ENCODE data around the gene SLC22A3. TPM values are rescaled to one million over a fixed set of nuclear protein-coding genes. Genes with fewer than 3 reads are reported as not detected.

The SLC22A3 gene
- total and polyA plus RNA-seq, 2 of the 13 experiments (the other 11 are each of a cell fraction or from before 2014, with no cell fraction given), result 12.0 to 31.5 TPM

DNA sequence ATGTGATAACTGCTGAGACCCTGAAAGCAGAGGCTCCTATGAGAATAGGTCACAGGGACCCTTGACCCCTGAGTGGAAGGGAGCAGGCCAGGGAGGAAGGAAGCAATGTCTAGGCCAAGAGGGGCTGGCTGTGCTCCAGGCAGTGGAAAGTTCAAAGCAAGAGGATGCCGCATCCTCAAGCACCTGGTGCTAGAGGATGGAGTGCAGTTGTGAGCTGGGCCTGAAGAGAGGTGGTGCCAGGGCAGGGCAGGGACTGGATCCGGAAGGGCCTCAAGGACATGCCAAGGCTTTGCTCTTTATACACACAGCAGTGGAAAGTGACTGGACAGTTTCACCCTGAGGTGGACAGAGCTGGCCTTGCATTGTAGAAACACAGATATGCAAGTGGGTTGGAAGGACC lies 97.0 kb downstream of the SLC22A3 start:
- ChIA-PET CTCF (ENCODE audit: low intra/inter-chr PET ratio, low total read pairs) (no interaction called here), POLR2A (no interaction called here)
- ATAC-seq (no peak), FAIRE-seq (no peak), DNase-seq (ENCODE audit: low spot score) (no peak)
- peaks cover 11% of the 10 kb centered on the region; the same call in 1 of the 2 replicates for H3K4me1 ChIP-seq (ENCODE audit: insufficient read depth, low read length)
- no peaks in the 10 kb centered on the region for H3K79me2 ChIP-seq (ENCODE audit: insufficient read depth, low read length)
- H3K4me2 ChIP-seq (ENCODE audit: low read depth, low read length), result no peak overlapping the region
- intact Hi-C loops (cut with micrococcal nuclease; ENCODE audit: unreplicated experiment) (loop anchor here (5.0 kb wide), 1 partner anchor 1593 kb away; no protein-coding TSS in a partner anchor), in situ Hi-C loops (cut with HindIII; ENCODE audit: extremely low pct_ligation_motif_present, low pct_unique_long_range_greater_than_20kb) (no loop called here)
- H3K9me3 ChIP-seq (ENCODE audit: low read length), result no peaks in the 10 kb centered on the region
- H2AFZ ChIP-seq (ENCODE audit: low read length), result no peak overlapping the region
- BruUV-seq (replicated peaks), result no TSS peak
- H3K27ac ChIP-seq (ENCODE audit: extremely low read length, insufficient read depth, low read length), result no peak overlapping the region
- H3K36me3 ChIP-seq (replicated peaks in 1 of 2; ENCODE audit: control insufficient read depth in 1 of 2, insufficient read depth in 2 of 2, low read length in 2 of 2), result peaks cover 0 to 10% of the 10 kb centered on the region in 2 experiments; a peak in 3 of 5 replicates
- no peaks in the 10 kb centered on the region for H4K20me1 ChIP-seq (ENCODE audit: insufficient read depth, low read length)
- no peak overlapping the region for H3K9ac ChIP-seq (ENCODE audit: insufficient read depth, low read depth, low read length)
- no peaks in the 10 kb centered on the region for H3K27me3 ChIP-seq (ENCODE audit: control insufficient read depth in 1 of 2, insufficient read depth in 2 of 2, low read length in 2 of 2)
- no peak overlapping the region for H3K4me3 ChIP-seq (replicated peaks in 1 of 3; ENCODE audit: insufficient read depth in 1 of 3, low read depth in 2 of 3, low read length in 3 of 3)
- TF ChIP-seq FLYWCH1 (CRISPR knock-in tag; IDR thresholded peaks at IDR 0.05) (no peak), ZNF431 (CRISPR knock-in tag; IDR thresholded peaks at IDR 0.05; ENCODE audit: borderline replicate concordance, low read depth) (no peak), ZNF136 (CRISPR knock-in tag; IDR thresholded peaks at IDR 0.05; ENCODE audit: low read depth) (no peak), CEBPG (CRISPR knock-in tag; IDR thresholded peaks at IDR 0.05) (no peak), SETDB1 (CRISPR knock-in tag; IDR thresholded peaks at IDR 0.05; ENCODE audit: borderline replicate concordance) (no peak)
- 95% methylated on average over 2 of the region's 2 CpGs for WGBS (ENCODE audit: low lambda C conversion rate)

DNA sequence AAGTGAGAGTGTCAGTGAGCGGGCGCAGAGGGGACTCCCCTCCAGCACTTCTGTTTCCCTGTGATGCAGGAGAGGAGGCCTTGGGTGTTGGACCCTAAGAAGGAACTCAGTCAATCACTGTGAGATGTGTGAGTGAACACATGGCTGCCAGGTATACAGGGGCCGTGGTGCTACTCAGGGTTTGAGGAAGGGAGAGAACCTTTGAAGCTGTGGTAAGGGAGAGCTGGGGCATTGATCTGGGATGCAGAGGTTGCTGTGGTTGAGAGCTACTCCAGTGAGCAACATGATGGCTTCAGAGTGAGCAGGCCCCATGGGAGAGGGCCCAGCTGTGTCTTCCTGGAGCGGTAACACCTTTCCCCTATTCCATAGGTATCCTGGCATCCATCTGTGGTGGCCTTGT lies 99.2 kb downstream of the SLC22A3 start:
- Histone ChIP-seq H3K4me3 (replicated peaks in 1 of 3; ENCODE audit: insufficient read depth in 1 of 3, low read depth in 2 of 3, low read length in 3 of 3) (no peak overlapping the region), H3K4me2 (ENCODE audit: low read depth, low read length) (no peak overlapping the region), H3K4me1 (ENCODE audit: insufficient read depth, low read length) (peaks cover 12% of the 10 kb centered on the region; the same call in 1 of the 2 replicates), H3K9ac (ENCODE audit: insufficient read depth, low read depth, low read length) (no peak overlapping the region), H3K9me3 (ENCODE audit: low read length) (no peaks in the 10 kb centered on the region), H3K27ac (ENCODE audit: extremely low read length, insufficient read depth, low read length) (no peak overlapping the region), H3K36me3 (replicated peaks in 1 of 2; ENCODE audit: control insufficient read depth in 1 of 2, insufficient read depth in 2 of 2, low read length in 2 of 2) (peaks cover 0 to 11% of the 10 kb centered on the region in 2 experiments; a peak in 3 of 5 replicates), H3K27me3 (ENCODE audit: control insufficient read depth in 1 of 2, insufficient read depth in 2 of 2, low read length in 2 of 2) (no peaks in the 10 kb centered on the region), H3K79me2 (ENCODE audit: insufficient read depth, low read length) (no peaks in the 10 kb centered on the region), H4K20me1 (ENCODE audit: insufficient read depth, low read length) (no peaks in the 10 kb centered on the region), H2AFZ (ENCODE audit: low read length) (no peak overlapping the region)
- CTCF ChIA-PET (ENCODE audit: low intra/inter-chr PET ratio, low total read pairs), result no interaction called here
- WGBS (ENCODE audit: low lambda C conversion rate), result 85% methylated on average over 4 of the region's 4 CpGs
- DNase-seq (ENCODE audit: low spot score), result no peak
- TF ChIP-seq SOX6 (IDR thresholded peaks at IDR 0.05) (no peak), SOX6 (CRISPR knock-in tag; IDR thresholded peaks at IDR 0.05) (no peak), RBM22 (optimal IDR thresholded peaks at IDR 0.05; ENCODE audit: low read length) (peak; percentile 34)
- no TSS peak for BruUV-seq (replicated peaks)
- intact Hi-C loops (cut with micrococcal nuclease; ENCODE audit: unreplicated experiment), result loop anchor here (5.0 kb wide), 1 partner anchor 1595 kb away; no protein-coding TSS in a partner anchor
- ATAC-seq, result peak; percentile 24; the same call in 1 of the 3 replicates
- POLR2A ChIA-PET, result no interaction called here
- in situ Hi-C loops (cut with HindIII; ENCODE audit: extremely low pct_ligation_motif_present, low pct_unique_long_range_greater_than_20kb), result no loop called here
- FAIRE-seq, result no peak

Measured in HepG2 (cell line).